Ishikawa (cell line): ENCODE data around the gene INKA2.

Experiments
- CEBPB ChIP-seq: IDR thresholded peaks from 2 replicates; pipeline ENCODE4 v1.6.1; 2012
- CREB1 ChIP-seq: IDR thresholded peaks from 2 replicates; pipeline ENCODE4 v1.6.1; 2012; ENCODE audit warnings: low read depth
- EP300 ChIP-seq: IDR thresholded peaks from 2 replicates; pipeline ENCODE4 v1.6.1; 2012; ENCODE audit warnings: borderline replicate concordance
- MAX ChIP-seq: IDR thresholded peaks from 2 replicates; pipeline ENCODE4 v1.6.1; 2012
- RAD21 ChIP-seq: IDR thresholded peaks from 2 replicates; pipeline ENCODE4 v1.6.1; 2012; ENCODE audit warnings: low read depth
- REST ChIP-seq: IDR thresholded peaks from 2 replicates; pipeline ENCODE4 v1.6.1; 2012; ENCODE audit warnings: low read depth, mild to moderate bottlenecking
- TEAD4 ChIP-seq: IDR thresholded peaks from 2 replicates; pipeline ENCODE4 v1.6.1; 2012
- USF1 ChIP-seq: IDR thresholded peaks from 2 replicates; pipeline ENCODE4 v1.6.1; 2012
- YY1 ChIP-seq: IDR thresholded peaks from 2 replicates; pipeline ENCODE4 v1.6.1; 2012; ENCODE audit warnings: low read depth

- no peak for TF ChIP-seq RAD21
- TF ChIP-seq YY1 = no peak
- no peak for TF ChIP-seq EP300
- no peak for TF ChIP-seq CEBPB
- TF ChIP-seq USF1 = no peak
- no peak for TF ChIP-seq MAX
- TF ChIP-seq TEAD4 = no peak
- no peak for TF ChIP-seq REST
- no peak for TF ChIP-seq CREB1
Measured at GRCh38 chr1:111719674-111720132, 19.5 kb downstream of the INKA2 start.
